PC-3 (cell line): Measurements from ENCODE around the gene FAM83G.

ENCODE experiments used
- CTCF ChIP-seq: fragments of 300-600 bp; sonication (generic); conservative IDR thresholded peaks from 2 replicates; pipeline ENCODE4 v1.5.1; 2017; ENCODE audit warnings: antibody characterized with exemption, low read depth, mild to moderate bottlenecking, low read length
- EZH2 ChIP-seq: fragments of 300-600 bp; sonication (generic); IDR thresholded peaks from one replicate; pipeline ENCODE4 v1.6.1; 2017; ENCODE audit warnings: antibody characterized with exemption, mild to moderate bottlenecking, low read length; ENCODE audit not compliant: unreplicated experiment
- EZH2phosphoT487 ChIP-seq: fragments of 300-600 bp; sonication (generic); IDR thresholded peaks from 2 replicates; pipeline ENCODE4 v1.6.1; 2018; ENCODE audit warnings: mild to moderate bottlenecking, antibody characterized with exemption, low read length, borderline replicate concordance

DNA sequence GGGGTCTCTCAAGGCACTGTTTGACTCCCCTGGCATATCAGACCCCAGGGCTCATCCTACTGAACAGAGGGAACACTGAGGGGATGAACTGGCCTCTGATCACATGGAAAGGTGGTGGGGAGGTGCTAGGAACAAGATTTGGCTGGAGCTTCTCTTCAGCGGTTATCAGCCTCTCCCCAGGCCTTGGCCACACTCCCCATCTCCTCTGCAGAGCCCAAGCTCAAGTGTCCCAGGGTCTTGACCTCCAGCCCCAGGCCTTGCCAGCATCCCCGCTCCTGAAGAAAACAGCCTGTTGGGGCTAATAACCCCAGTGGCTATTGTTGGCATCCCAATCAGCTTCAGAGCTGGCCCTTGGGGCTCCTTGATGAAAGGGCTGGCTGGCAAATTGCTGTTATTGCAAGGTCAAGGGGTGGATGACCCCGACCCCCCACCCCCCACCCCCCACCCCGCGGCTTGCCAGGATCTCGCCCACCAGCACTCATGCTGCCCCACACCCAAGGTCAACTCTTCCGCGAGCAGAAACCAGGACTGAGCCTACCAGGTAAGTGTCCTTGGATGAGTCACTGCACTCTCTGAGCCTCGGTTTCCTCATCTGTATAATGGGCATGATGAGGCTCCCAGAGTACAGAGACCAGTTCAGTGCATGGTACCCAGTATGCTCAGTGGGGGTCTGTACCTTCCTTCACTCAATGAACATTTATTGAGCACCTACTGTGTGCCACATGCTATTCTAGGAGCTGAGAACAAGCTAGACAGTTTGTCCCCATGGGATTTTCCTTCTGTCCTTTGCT is 18.8 kb upstream of the FAM83G start:
- no peak for TF ChIP-seq CTCF
- no peak for TF ChIP-seq EZH2
- TF ChIP-seq EZH2phosphoT487, result no peak
